Measurements from ENCODE around the gene MSH3.
A peak's percentile ranks its signal among the peaks of the same experiment; 100 is the strongest.

The MSH3 gene

GRCh38 chr5:80625230-80625629, 29.2 kb upstream of the MSH3 start:
- H3K4me1 ChIP-seq (ENCODE audit: insufficient read depth, low read length), result no peaks in the 10 kb centered on the region
- WGBS, result 89% methylated on average over 4 of the region's 5 CpGs

GRCh38 chr5:80629281-80629680, 25.2 kb upstream of the MSH3 start:
- Histone ChIP-seq H3K4me1 (ENCODE audit: insufficient read depth, low read length) (no peaks in the 10 kb centered on the region), H3K4me3 (ENCODE audit: low read length) (no peak overlapping the region), H3K27me3 (ENCODE audit: insufficient read depth, low read length) (no peaks in the 10 kb centered on the region), H3K9ac (ENCODE audit: low read depth, low read length) (no peak overlapping the region), H3K9me3 (ENCODE audit: insufficient read depth, low read depth, low read length) (no peaks in the 10 kb centered on the region), H3K36me3 (ENCODE audit: insufficient read depth, low read length) (peaks cover 47% of the 10 kb centered on the region), H3K27ac (ENCODE audit: low read depth, low read length) (no peak overlapping the region)

More at GRCh38 chr5:80625230-80625629, 29.2 kb upstream of the MSH3 start:
- H3K9me3 ChIP-seq (ENCODE audit: insufficient read depth, low read depth, low read length), result no peaks in the 10 kb centered on the region
- peaks cover 10% of the 10 kb centered on the region for H3K36me3 ChIP-seq (ENCODE audit: insufficient read depth, low read length)
- no peak overlapping the region for H3K9ac ChIP-seq (ENCODE audit: low read depth, low read length)
- H3K27me3 ChIP-seq (ENCODE audit: insufficient read depth, low read length), result no peaks in the 10 kb centered on the region
- H3K4me3 ChIP-seq (ENCODE audit: low read length), result no peak overlapping the region
- no peak overlapping the region for H3K27ac ChIP-seq (ENCODE audit: low read depth, low read length)

DNA sequence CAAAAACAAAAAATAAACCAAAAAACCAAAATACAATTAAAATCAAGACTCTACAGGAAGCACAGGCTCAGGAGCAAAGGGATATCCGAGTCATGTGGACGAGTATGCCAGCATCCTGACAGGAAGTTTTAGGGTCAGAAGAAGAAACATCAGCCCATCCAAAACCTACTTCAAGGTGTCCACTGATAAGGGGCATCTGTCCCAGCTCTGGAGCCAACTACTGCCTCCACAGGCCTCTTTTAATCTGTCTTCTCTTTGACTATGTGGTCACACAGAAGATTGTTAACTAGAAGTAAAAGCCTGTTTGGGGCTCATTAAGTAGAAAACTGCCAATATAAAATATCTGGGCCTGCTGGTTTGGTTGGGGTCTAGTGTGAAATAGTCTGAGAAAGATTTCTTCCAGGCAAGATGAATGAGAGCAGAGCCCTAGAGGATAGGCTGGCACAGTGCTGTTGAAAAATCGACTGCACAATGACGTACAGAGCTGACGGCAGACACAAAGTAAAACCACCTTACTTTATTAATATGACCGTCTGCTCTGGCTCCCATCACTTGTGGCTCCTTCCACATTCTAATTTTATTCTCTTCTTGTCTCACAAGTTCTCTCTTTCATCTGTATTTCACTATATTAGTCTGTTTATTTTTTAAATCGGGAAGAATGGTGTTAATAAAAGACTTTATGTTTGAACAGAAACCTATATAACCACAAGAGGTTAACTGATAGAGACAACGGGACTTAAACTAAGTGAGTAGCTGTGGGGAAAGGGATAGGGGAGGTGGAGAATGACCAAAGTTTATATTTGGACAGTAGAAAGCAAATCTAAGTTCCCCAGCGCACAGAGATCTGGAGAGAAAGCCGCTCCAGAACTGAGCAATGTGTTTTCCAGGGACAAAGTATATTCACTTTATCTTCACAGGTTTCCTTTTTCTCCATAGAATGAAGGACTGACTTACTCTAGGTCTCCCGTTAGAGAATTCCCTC, 22.9 kb upstream of the MSH3 start:
- Histone ChIP-seq H3K27ac (ENCODE audit: low read depth, low read length) (no peak overlapping the region), H3K9ac (ENCODE audit: low read depth, low read length) (no peak overlapping the region), H3K4me1 (ENCODE audit: insufficient read depth, low read length) (no peaks in the 10 kb centered on the region), H3K36me3 (ENCODE audit: insufficient read depth, low read length) (peaks cover 66% of the 10 kb centered on the region), H3K27me3 (ENCODE audit: insufficient read depth, low read length) (no peaks in the 10 kb centered on the region), H3K9me3 (ENCODE audit: insufficient read depth, low read depth, low read length) (no peaks in the 10 kb centered on the region), H3K4me3 (ENCODE audit: low read length) (no peak overlapping the region)
- WGBS, result 97% methylated on average over 10 of the region's 11 CpGs

- Histone ChIP-seq H3K36me3 (ENCODE audit: insufficient read depth, low read length) (peaks cover 77% of the 10 kb centered on the region), H3K27ac (ENCODE audit: low read depth, low read length) (no peak overlapping the region), H3K27me3 (ENCODE audit: insufficient read depth, low read length) (no peaks in the 10 kb centered on the region), H3K4me3 (ENCODE audit: low read length) (no peak overlapping the region), H3K4me1 (ENCODE audit: insufficient read depth, low read length) (no peaks in the 10 kb centered on the region), H3K9me3 (ENCODE audit: insufficient read depth, low read depth, low read length) (no peaks in the 10 kb centered on the region), H3K9ac (ENCODE audit: low read depth, low read length) (no peak overlapping the region)
- WGBS, result 100% methylated on average over 1 of the region's 2 CpGs
Observed at GRCh38 chr5:80632700-80633099, 21.8 kb upstream of the MSH3 start.

DNA sequence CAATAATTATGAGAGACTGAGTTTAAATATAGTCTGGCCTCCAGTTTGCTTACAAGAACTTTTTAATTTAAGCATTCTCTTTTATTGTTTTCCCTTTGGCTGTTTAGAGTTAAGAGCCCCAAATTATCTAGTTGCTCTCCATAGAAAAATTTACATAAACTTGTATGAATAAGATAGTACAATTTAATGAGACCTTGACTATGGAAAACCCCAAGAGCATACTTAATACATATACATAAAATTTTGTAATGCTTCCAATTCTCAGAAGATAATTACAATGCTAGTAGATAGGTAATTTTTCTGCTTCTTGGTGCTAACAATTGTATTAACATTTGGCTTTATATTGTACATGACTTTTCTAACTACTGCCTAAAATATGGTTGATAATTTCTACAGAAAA, 20.3 kb upstream of the MSH3 start:
- Histone ChIP-seq H3K27ac (ENCODE audit: low read depth, low read length) (no peak overlapping the region), H3K36me3 (ENCODE audit: insufficient read depth, low read length) (peaks cover 87% of the 10 kb centered on the region), H3K27me3 (ENCODE audit: insufficient read depth, low read length) (no peaks in the 10 kb centered on the region), H3K9me3 (ENCODE audit: insufficient read depth, low read depth, low read length) (no peaks in the 10 kb centered on the region), H3K4me1 (ENCODE audit: insufficient read depth, low read length) (no peaks in the 10 kb centered on the region), H3K4me3 (ENCODE audit: low read length) (no peak overlapping the region), H3K9ac (ENCODE audit: low read depth, low read length) (no peak overlapping the region)

DNA sequence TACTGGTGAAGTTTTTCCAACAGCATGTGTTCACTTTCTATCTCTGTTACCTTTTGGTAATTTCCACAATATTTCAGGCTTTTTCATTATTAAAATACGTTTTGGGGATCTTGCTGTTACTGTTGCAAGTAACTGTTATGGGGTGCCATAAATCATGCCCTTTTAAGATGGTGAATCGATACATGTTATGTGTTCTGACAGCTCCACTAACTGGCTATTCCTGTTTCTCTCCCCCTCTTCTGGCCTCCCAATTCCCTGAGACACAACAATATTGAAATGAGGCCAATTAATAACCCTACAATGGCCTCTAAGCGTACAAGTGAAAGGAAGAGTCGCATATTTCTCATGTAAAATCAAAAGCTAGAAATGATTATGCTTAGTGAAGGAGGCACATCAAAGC, 13.1 kb upstream of the MSH3 start:
- Histone ChIP-seq H3K9ac (ENCODE audit: low read depth, low read length) (no peak overlapping the region), H3K27ac (ENCODE audit: low read depth, low read length) (no peak overlapping the region), H3K27me3 (ENCODE audit: insufficient read depth, low read length) (no peaks in the 10 kb centered on the region), H3K36me3 (ENCODE audit: insufficient read depth, low read length) (peaks cover 90% of the 10 kb centered on the region), H3K4me1 (ENCODE audit: insufficient read depth, low read length) (no peaks in the 10 kb centered on the region), H3K4me3 (ENCODE audit: low read length) (no peak overlapping the region), H3K9me3 (ENCODE audit: insufficient read depth, low read depth, low read length) (no peaks in the 10 kb centered on the region)
- 98% methylated on average over 4 of the region's 4 CpGs for WGBS

DNA sequence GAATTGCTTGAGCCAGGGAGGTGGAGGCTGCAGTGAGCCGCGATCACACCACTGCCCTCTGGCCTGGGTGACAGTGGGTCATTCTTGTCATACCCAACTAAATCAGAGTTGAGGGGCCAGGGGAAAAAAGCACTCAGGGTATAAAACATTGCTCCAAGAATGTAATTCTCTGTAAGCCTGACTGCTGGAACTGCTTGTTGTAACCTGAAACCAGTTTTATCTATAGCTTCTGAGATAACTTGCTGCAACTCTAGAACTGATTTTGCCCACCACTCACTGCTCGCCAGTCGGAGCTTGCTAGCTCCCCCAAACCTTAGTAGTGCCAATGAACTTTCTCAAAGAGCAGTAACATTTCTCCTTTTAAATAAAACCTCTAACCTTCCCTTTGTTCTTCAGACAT, 9.6 kb upstream of the MSH3 start:
- Histone ChIP-seq H3K36me3 (ENCODE audit: insufficient read depth, low read length) (peaks cover 58% of the 10 kb centered on the region), H3K9ac (ENCODE audit: low read depth, low read length) (no peak overlapping the region), H3K4me1 (ENCODE audit: insufficient read depth, low read length) (no peaks in the 10 kb centered on the region), H3K27ac (ENCODE audit: low read depth, low read length) (no peak overlapping the region), H3K9me3 (ENCODE audit: insufficient read depth, low read depth, low read length) (no peaks in the 10 kb centered on the region), H3K4me3 (ENCODE audit: low read length) (no peak overlapping the region), H3K27me3 (ENCODE audit: insufficient read depth, low read length) (no peaks in the 10 kb centered on the region)
- WGBS, result 92% methylated on average over 4 of the region's 4 CpGs

- 98% methylated on average over 3 of the region's 3 CpGs for WGBS
- peaks cover 38% of the 10 kb centered on the region for H3K36me3 ChIP-seq (ENCODE audit: insufficient read depth, low read length)
- no peak overlapping the region for H3K27ac ChIP-seq (ENCODE audit: low read depth, low read length)
- H3K4me1 ChIP-seq (ENCODE audit: insufficient read depth, low read length), result no peaks in the 10 kb centered on the region
- no peaks in the 10 kb centered on the region for H3K9me3 ChIP-seq (ENCODE audit: insufficient read depth, low read depth, low read length)
- H3K4me3 ChIP-seq (ENCODE audit: low read length), result no peak overlapping the region
- no peak overlapping the region for H3K9ac ChIP-seq (ENCODE audit: low read depth, low read length)
- H3K27me3 ChIP-seq (ENCODE audit: insufficient read depth, low read length), result no peaks in the 10 kb centered on the region
Observed at GRCh38 chr5:80646926-80647325, 7.5 kb upstream of the MSH3 start.

GRCh38 chr5:80653502-80653901, 950 bp upstream of the MSH3 start:
- Histone ChIP-seq H3K27ac (ENCODE audit: low read depth, low read length) (no peak overlapping the region), H3K27me3 (ENCODE audit: insufficient read depth, low read length) (no peaks in the 10 kb centered on the region), H3K4me1 (ENCODE audit: insufficient read depth, low read length) (peaks cover 20% of the 10 kb centered on the region), H3K9me3 (ENCODE audit: insufficient read depth, low read depth, low read length) (no peaks in the 10 kb centered on the region), H3K36me3 (ENCODE audit: insufficient read depth, low read length) (peaks cover 30% of the 10 kb centered on the region), H3K9ac (ENCODE audit: low read depth, low read length) (peak overlapping the region; percentile 96), H3K4me3 (ENCODE audit: low read length) (peak overlapping the region; percentile 100)
- WGBS, result 44% methylated on average over 6 of the region's 8 CpGs

- no peaks in the 10 kb centered on the region for H3K27me3 ChIP-seq (ENCODE audit: insufficient read depth, low read length)
- H3K9ac ChIP-seq (ENCODE audit: low read depth, low read length), result peak overlapping the region; percentile 96
- H3K27ac ChIP-seq (ENCODE audit: low read depth, low read length), result peak overlapping the region; percentile 78
- H3K9me3 ChIP-seq (ENCODE audit: insufficient read depth, low read depth, low read length), result no peaks in the 10 kb centered on the region
- H3K4me1 ChIP-seq (ENCODE audit: insufficient read depth, low read length), result peaks cover 20% of the 10 kb centered on the region
- H3K36me3 ChIP-seq (ENCODE audit: insufficient read depth, low read length), result peaks cover 35% of the 10 kb centered on the region
- H3K4me3 ChIP-seq (ENCODE audit: low read length), result peak overlapping the region; percentile 100
- under 1% methylated on average over 24 of the region's 24 CpGs for WGBS
Observed at GRCh38 chr5:80654054-80654390, 430 bp upstream of the MSH3 start.

GRCh38 chr5:80655231-80655774, 851 bp downstream of the MSH3 start:
- Histone ChIP-seq H3K27ac (ENCODE audit: low read depth, low read length) (peak overlapping the region; percentile 22), H3K9ac (ENCODE audit: low read depth, low read length) (peak overlapping the region; percentile 99), H3K9me3 (ENCODE audit: insufficient read depth, low read depth, low read length) (no peaks in the 10 kb centered on the region), H3K4me3 (ENCODE audit: low read length) (peak overlapping the region; percentile 100), H3K27me3 (ENCODE audit: insufficient read depth, low read length) (no peaks in the 10 kb centered on the region), H3K4me1 (ENCODE audit: insufficient read depth, low read length) (peaks cover 20% of the 10 kb centered on the region), H3K36me3 (ENCODE audit: insufficient read depth, low read length) (peaks cover 48% of the 10 kb centered on the region)
- 35% methylated on average over 7 of the region's 7 CpGs for WGBS
